Tongue (tissue), 2 donors: ENCODE data around the gene PUM1. TPM values are rescaled to one million over a fixed set of nuclear protein-coding genes. Genes with fewer than 3 reads are reported as not detected.
"Not testable (repeated sequence)": the region's sequence is repeated elsewhere in the genome, so short reads cannot be mapped to it uniquely, and the experiment has no call there.

Source experiments
- DNase-seq: peaks from one replicate; pipeline ENCODE4 v3.0.0-alpha.2; 2015
- total RNA-seq: library from RNA; depleted of rRNA; stranded (reverse); fragments of >200 nt; gene quantifications from one replicate; pipeline ENCODE4 v1.2.3, GENCODE V29; 2014

The PUM1 gene
- total RNA-seq, 1 donor from 2014 or later = 89.8 TPM

DNA sequence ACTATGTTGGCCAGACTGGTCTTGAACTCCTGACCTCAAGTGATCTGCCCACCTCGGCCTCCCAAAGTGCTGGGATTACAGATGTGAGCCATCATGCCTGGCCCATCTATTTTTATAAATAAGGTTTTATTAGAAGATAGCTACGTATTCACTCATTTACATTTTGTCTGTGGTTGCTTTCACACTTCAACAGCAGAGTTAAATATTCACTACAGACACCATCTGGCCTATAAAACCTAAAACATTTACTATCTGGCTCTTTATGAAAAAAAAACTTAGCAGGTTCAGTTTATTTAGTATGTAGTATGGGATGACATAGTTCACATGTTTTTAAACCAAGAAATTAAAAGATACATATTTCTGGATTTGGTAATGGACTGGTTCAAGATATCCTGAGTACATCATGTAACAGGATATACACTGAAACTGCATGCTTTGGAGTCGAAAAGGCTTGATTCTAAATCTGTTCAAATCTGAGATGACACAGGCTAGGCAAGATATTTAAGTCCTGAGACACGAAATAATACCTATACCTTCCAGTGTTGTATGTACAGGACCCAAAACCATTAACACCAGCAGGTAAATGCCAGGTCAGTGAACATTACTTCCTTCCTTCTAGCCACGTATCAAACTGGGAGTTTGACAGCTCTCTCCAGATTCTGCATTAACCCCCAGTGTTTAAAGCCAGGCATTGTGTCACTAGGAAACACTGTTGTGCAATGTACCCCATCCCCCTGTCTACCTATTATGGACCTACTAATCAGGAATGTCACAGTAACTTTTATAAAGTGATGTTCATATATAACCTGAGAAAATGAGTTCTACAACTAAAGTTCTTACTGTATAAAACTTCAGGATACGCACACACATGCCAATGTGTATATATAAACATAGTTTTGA, 102.7 kb downstream of the PUM1 start:
- DNase-seq = no peak

DNA sequence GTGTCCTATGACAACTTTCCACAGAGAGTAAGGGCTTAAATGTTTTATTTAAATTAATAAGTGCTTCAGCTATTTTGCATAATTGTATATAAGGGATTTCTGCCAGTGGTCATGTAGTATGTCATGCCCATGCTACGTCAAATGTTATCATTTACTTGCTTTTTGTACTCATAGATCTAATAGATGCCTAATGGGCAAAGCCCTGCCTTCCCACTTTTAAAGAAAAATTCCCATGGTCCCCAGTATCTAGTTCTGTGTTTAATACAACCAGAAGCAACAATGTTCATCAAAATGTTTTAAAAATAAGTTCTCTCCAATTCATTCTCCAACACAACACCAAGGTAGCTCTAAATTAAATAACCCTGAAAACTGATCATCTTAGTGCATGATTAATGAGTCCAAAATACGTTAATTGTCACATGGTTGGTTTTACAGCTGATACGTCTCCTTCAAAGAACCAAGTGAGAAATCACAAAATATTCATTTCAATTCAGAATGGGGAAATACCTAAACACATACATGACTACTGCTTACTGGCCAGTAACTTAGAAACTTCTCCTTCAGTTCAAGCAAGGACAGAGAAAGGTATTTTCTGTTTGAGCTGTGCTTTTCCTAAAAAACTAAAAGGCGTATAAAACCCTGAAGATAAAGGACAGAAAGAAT, 107.8 kb downstream of the PUM1 start:
- no peak for DNase-seq

DNA sequence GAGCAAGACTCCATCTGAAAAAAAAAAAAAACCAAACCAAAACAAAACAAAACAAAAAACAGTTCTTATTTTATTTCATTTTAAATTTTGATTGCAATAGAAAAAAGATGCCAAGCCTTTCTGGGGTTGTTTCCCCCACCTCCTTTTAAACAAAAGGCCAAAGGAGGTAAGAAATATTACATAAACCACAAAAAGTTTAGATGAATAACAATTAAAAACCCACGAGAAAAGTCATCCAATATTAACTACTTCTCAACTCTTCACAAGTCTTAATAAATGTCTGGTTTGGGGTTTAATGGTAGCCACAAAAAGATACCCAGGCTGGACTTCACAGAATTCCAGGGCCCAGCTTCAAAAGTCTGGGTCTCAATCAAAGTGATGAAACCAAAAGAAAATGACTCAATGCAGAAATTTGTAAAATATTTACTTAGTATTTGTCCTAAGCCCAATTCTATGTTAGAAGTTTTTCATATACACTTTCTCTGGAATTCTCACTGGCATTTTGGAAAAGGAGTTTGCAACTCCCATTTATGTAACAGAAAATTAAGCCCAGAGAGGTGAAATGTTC, 110.0 kb downstream of the PUM1 start:
- no peak for DNase-seq

DNA sequence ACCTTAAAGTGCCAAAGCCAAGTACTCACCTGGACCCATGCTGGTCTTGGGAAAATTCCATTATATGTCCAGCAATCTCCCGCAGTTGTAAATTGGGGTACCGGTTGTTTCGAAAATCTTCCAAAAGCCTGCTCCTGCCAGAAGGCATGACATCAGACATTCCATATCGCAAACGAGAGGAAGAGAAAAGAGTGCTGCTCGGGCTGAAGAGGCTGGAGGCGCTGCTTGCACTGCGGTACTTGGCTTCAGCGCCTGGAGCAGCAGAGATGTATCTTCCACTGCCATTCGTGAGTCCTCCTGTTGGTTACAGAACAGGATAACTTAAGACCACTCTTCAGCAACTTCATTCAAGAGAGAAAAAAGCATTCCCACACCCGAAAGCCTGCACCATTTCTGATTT, 111.8 kb downstream of the PUM1 start:
- DNase-seq = no peak

DNA sequence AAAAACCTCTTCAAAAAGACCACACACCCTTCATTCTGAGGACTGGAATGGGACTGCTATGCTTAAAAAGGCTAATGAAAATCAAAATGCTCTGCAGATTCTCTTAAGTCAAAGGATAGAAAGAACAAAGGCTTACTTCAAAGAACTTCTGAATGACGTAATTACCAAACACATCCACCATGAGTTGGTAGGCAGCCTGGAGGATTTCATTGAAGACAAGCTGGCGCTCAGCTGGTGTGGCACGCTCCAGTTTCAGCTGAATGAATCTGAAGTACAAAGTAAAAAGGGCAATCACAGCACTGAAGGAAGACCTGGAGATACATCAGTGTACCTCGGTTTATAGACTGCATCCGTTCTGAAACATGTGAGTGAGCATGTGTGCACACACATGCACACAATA, 113.4 kb downstream of the PUM1 start:
- no peak for DNase-seq

DNA sequence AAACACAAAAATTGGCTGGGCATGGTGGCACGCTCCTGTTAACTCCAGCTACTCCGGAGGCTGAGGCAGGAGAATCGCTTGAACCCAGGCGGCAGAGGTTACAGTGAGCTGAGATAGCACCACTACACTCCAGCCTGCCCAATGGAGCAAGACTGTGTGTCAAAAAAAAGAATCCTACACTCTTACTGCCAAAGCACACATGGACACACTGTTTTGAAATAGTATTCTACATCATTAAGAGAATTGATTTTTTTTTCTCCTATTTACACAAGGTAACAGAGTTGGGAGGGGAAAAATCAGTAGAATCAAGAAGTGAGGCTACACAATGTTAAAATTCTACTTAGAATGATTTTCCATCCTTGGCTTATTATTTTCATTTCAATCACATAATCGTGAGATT, 114.8 kb downstream of the PUM1 start:
- DNase-seq = no peak

DNA sequence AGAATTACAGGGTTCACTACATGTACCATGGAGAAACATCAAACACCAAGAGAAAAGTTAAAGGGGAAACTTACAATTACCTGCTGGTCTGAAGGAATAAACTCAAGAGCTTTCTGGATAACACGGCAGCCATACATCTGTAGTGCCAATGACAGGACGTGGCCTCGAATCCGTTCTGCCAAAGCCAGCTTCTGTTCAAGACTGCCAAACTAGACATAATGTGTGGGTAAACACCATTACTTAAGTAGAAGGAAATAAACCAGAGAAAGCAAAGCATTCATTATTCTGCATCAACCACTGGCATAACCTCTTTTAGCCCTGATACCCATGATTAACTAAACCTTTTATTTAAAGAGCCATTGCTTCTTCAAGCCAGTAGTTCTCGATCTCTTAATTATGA, 115.5 kb downstream of the PUM1 start:
- DNase-seq = no peak

DNA sequence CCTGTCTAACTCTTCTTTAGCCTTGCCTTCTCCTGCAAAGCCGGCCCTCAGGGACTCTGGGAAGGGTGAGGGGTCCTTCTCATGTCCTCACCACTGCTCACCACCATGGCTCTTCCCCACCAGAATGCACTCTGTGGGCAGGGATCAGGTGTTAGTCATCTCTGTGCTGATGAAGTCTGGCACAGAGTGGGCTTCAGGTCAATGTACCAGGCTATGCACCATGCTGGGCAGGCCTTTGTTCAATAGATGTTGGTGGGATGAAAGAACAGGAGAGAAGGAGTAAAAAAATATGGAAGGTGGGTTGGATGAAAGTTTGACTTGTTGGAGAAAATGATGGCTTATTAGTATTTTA, 116.1 kb downstream of the PUM1 start:
- not testable (repeated sequence) for DNase-seq

DNA sequence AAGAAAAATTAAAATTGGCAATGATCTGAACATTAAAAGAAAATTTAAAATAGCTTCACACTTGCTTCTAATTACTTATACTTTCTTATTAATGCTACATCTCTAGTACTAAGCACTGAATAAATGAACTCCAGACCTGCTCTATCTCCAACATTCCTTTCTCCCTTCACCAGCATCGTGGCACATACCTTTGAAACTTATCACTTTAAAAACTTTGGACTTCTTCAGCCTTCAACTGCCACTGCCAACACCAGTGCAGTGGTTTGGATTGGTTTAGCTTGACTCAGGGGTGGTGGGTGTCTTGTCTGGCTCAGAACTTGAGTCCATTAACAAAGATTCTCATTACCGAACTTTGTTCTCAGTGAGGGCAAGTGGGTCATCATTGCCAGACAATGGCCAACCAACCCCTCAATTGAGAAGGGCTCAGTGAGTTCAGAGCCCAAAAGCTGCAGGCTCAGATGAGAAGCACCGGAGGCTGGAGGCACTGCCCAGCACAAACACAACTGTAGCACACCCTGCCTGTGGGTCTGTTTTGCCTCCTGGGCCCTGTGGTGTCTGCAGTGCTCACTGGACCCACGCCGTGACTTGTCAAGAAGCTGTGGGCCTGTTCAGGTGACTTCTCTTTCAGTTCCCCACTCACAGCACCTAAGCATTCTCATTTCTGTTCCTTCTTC, 116.6 kb downstream of the PUM1 start:
- not testable (repeated sequence) for DNase-seq

DNA sequence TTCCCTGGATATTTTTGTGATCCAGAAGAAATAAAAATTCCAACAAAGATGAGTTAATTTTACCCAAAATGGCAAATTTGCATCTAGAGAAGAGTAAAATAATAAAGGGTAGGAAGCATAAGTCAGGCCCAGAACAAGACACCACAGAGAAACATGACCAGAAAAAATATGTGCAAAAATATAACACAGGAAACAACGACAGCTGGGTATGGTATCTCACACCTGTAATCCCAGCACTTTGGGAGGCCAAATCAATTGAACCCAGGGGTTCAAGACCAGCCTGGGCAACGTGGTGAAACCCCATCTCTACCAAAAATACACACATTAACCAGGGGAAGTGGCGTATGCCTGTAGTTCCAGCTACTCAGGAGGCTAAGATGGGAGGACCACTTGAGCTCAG, 117.2 kb downstream of the PUM1 start:
- no peak for DNase-seq

DNA sequence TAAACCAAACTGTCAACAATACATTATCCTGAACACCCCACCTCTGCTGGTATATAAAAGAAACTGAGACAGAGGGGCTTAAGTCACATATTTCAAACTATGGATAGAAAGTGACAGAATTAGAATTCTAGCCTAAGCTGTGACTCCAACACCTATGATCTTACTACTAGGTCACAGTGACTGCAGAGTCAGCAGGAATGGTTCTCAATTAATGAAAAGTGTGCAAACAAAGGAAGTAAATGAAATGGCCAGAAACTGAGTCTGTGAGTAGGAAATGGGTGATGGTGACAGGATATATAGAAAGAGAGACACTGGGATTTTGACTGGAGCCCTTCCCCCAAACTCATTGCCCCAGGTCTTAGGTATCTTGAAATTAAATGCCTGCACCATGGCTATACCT, 118.3 kb downstream of the PUM1 start:
- DNase-seq = no peak

DNA sequence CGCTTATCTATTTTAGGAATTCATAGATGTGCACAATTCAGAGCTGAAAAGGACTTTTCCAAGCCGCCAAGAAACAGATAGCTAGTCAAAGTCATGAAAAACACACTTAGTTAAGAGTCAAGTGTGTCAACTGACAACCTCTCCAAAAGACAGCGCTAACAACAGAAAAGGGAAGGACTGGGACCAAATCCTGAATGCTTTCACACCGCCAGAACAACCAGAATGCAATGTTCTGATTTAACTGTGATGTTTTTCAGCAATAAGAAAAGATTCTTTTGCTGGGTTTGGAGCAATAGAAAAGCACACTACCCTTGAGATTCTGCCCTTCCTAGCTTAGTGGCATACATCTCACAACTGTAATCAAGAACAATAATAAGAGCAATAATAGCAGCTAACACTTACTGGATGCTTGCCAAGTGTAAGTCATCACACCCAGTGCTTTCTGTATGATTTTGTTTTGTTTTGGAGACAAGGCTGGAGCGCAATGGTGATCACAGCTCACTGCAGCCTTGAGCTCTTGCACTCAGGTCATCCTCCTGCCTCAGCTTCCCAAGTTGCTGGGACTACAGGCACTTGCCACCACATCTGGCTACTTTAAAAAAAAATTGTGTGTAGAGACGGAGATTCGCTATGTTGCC, 123.1 kb downstream of the PUM1 start:
- no peak for DNase-seq

DNA sequence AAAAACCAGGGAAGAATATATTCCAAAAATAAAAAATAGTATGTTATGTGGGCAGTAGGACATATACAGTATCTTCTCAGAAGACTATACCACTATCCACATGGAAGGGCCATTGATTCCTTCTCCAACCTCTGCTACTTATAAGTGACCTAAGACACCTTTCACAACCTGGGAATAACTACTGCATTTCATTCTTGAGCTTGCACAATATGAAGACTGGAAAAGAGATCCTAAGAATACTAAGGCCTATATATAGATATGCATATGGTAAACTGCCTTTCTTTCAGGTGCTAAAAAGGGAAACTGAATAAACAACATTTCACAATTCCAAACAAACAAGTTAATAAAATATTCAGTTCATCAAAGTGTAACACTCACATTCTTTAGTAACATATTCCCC, 125.0 kb downstream of the PUM1 start:
- no peak for DNase-seq

DNA sequence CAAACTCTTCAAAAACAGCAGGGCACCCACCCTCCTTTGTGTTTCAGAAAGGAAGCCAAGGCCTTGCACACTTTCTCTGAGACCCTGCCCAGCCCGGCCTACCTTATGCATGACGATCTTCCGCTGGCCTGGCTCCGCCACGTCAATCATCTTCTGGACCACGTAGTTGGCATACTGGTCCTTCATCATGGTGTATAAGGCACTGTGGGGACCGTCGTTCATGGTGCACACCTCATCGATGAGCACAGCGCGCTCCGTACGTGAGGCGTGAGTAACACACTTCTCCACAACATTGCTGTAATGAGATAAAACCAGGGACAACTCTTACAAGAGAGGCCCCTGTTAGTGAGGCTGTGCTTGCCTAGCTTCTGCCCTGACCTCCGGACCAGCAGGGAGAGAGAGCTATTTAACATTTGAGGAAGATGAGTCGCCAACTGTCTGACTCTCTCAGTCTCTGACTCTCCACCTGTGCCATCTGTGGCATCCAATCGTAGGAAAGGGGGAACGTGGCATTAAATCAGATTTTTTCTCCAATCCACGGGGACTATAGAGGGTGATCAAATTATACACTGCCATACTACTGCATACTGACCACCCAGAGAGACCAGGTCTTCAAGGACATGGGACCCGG, 128.9 kb downstream of the PUM1 start:
- no peak for DNase-seq

DNA sequence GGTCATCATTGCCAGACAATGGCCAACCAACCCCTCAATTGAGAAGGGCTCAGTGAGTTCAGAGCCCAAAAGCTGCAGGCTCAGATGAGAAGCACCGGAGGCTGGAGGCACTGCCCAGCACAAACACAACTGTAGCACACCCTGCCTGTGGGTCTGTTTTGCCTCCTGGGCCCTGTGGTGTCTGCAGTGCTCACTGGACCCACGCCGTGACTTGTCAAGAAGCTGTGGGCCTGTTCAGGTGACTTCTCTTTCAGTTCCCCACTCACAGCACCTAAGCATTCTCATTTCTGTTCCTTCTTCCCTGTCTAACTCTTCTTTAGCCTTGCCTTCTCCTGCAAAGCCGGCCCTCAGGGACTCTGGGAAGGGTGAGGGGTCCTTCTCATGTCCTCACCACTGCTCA, 129.8 kb downstream of the PUM1 start:
- not testable (repeated sequence) for DNase-seq

DNA sequence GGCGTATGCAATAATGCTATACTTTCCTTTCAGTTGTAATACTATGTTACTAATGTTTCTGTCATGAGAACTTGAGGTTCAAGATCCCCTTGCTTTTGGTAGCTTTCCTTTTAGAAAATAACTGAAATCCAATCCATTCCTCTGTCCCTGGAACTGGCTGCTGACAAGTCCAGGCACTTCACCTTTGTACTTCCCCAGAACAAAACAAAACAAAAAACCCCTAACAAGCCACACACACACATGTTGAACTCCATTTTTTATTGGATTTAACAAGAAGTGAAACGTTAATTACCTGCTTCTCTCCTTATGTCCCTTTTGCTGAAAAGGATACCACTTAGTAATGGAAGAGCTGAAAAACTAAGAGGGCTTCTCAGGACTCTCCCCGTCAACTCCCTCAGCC, 130.9 kb downstream of the PUM1 start:
- DNase-seq = no peak

DNA sequence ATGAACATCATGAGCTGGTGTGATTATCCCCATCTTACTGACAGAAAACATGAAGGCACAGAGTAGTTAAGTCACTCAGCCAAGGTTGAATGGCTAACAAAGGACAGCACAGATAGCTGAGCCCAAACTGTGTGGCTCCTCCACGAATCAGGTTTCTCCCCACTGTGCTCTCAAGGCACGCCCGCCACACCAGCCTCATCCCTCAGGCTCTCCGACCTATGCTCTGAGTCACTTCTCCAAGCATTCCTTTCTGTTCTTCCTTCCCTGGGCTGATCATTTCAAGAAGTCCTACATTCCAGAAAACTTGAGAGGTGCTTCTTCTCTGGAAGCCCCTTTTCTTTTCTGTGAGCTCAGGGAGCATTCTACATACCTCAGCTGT, 131.7 kb downstream of the PUM1 start:
- DNase-seq = no peak

DNA sequence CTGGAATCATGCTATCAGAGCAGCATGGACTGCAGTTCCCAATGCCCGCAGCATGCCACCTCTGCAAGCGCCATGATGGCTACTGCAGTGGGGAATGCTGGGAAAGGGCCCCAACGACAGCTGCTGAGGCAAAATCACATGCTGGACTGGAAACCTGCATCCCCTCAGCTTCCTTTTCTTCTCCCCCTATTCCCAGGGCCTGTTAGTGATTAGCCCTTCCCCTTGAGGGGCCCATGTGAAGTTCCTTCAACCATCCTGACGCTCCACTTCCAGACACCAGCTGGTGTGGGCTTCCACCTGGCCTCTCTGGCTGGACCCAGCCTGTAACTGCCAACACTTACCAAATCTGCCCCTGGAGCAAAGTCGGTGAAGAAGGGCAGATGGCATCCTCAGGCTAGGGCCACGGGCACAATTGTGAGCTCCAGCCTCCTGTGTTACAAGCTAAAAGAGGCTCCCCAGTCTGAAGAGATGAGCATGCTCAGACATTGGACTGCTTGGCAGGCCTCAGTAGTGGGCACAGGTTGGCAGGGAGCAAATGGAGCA, 134.8 kb downstream of the PUM1 start:
- DNase-seq = no peak

DNA sequence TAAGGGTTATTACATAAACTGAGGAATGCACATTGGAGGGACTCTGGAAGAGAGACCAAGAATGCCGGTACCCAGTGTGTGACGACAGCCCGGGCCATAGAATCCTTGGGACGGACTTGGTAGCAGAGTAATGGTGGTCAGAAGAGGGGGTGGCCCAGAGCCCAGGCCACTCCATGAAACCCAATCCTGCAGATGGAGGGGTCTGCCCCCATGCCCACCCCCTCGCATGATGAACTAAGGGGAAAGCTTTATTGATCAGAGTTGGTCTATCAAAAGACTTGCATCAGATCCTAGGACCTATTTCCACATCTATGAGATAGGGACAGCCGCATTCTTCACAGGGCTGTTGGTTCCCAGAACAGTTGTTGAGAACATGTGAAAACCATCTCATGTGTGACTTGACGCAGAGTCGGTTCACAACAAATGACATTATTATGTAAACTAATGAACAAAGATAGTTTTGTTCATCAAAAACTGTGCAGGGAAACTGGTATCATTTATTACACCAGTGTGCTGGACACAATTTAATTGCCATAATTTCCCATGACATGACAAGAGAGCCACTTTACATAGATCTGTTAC, 135.5 kb downstream of the PUM1 start:
- peak; percentile 32 for DNase-seq

DNA sequence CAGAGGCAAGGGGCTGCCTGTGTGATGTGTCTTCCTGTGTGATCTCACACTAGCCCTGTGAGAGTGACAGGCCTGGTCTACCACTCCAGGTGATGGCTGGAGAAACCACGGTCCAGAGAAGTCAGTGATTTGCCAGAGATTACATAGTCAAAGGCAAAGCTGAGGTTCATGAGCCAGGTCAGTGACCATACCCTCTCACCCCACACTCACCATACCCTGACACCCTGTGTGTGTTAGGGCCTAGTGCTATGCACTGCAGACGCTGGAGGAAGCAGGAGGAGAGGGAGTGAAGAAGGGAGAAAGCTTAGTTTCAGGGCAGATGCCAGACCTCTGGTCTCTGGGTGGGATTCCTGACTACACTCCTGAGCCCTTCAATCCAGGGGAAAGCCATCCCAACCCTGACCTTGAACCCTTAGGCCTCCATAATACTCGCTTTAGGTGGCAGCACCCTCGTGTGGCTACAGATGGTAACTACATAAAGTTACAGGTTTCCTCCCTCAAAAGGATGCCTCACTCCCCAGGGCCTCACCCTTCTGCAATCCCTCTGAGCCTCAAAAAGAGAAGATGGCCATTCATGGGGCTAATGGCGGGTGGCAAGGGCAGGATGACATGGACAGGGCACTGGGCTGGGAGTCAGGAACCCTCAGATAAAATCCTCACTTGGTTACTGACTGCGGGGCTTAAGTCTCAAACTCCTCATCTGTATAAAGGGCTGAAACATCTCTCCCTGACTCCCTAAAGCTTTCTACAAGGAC, 136.2 kb downstream of the PUM1 start:
- peak; percentile 51 for DNase-seq

DNA sequence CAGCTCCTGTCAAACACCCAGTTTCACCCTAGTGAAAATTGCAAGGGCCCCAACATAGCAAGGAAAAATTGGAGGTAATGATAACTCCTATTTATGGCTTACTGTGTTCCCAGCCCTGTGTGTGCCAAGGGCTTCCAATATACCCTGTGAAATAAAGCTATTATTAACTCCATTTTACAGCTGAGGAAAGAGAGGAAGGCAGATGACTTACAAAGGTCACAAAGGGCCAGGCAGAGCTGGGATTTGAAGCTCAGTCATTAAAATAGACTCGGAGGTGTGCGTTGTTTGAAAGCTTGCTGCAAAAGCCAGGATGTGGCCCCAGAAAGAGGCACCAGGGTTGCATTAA, 136.8 kb downstream of the PUM1 start:
- no peak for DNase-seq
